Melanocyte of skin (primary cell): Measurements from ENCODE around the gene UBAP2L. TPM values are rescaled to one million over a fixed set of nuclear protein-coding genes. Genes with fewer than 3 reads are reported as not detected.

Source experiments
- small RNA-seq, 2 donors: library from RNA; depleted of rRNA; stranded (forward); fragments of <200 nt; gene quantifications; one replicate each; pipeline ENCODE3, GENCODE V24; 2012
- total RNA-seq, 2 donors: library from RNA; depleted of rRNA; stranded (reverse); fragments of >200 nt; gene quantifications; 2 replicates each; pipeline ENCODE4 v1.2.3, GENCODE V29; 2012

UBAP2L gene, protein sequence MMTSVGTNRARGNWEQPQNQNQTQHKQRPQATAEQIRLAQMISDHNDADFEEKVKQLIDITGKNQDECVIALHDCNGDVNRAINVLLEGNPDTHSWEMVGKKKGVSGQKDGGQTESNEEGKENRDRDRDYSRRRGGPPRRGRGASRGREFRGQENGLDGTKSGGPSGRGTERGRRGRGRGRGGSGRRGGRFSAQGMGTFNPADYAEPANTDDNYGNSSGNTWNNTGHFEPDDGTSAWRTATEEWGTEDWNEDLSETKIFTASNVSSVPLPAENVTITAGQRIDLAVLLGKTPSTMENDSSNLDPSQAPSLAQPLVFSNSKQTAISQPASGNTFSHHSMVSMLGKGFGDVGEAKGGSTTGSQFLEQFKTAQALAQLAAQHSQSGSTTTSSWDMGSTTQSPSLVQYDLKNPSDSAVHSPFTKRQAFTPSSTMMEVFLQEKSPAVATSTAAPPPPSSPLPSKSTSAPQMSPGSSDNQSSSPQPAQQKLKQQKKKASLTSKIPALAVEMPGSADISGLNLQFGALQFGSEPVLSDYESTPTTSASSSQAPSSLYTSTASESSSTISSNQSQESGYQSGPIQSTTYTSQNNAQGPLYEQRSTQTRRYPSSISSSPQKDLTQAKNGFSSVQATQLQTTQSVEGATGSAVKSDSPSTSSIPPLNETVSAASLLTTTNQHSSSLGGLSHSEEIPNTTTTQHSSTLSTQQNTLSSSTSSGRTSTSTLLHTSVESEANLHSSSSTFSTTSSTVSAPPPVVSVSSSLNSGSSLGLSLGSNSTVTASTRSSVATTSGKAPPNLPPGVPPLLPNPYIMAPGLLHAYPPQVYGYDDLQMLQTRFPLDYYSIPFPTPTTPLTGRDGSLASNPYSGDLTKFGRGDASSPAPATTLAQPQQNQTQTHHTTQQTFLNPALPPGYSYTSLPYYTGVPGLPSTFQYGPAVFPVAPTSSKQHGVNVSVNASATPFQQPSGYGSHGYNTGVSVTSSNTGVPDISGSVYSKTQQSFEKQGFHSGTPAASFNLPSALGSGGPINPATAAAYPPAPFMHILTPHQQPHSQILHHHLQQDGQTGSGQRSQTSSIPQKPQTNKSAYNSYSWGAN
- total RNA-seq: 10 to 100 TPM; 93.6 to 94.3 TPM

GRCh38 chr1:154220071-154220969, at the start of gene UBAP2L:
Gene UBAP2L (plus strand): TSS chr1:154220955. CDS start chr1:154225124, 4,169 bp downstream.

DNA sequence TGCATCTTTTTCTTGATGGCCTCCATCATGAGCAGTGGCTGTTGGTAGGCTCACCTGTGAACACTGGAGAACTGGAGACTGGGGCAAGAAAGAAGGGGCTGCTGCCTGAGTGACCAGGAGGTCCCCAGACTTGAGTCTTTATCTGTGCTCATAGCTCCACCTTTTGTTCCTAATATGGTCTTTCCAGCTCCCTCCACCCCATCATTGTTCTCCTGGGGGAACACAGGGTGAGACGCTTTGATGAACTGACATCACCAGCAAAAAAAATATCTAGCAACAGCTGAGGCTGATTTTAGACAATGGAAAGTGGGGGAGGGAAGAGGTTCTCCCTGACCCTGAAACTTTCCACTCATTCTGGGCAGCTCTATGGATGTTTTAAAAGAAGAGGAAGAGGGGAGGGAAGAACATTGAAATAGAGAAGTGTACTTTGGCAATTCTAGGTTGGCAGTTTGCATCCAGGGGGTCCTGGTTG, 28.7 kb upstream of the UBAP2L start, which contains the start of gene TPM3:
TSS of gene TPM3 (minus strand) at position 111 of the 472 bp plus-strand sequence. CDS start at position 29, 82 bp downstream.

GRCh38 chr1:154206196-154206595, 14.6 kb upstream of the UBAP2L start, which contains the start of gene CFAP141:
Gene CFAP141 (minus strand): TSS chr1:154206333. CDS start chr1:154206307, 26 bp downstream.

GRCh38 chr1:154272217-154272998, 51.7 kb downstream of the UBAP2L start, which contains the start of gene HAX1:
Gene HAX1 (plus strand): TSS chr1:154272629. CDS start chr1:154272724, 95 bp downstream.

Small RNA genes lying within 50 kb of the gene (small RNA-seq; reads per million reads assigned to genes)
- gene MIR190B: 4.5 to 5.5 reads per million in 2 donors
- 0 to 0.06 reads per million in 2 donors for gene RF00273
- 0 reads per million in 2 donors for gene RNU6-121P
- gene RNU6-239P: 0 reads per million in 2 donors
- 0 reads per million in 2 donors for gene SNORA58B

Other genes starting within 250 kb of the UBAP2L start
- gene JTB, start 243.3 kb upstream of the UBAP2L start, total RNA-seq: 100 to 1,000 TPM in 1 of 2 donors, 10 to 100 TPM in 1; 91.9 to 126 TPM
- gene RAB13, start 234.6 kb upstream of the UBAP2L start, total RNA-seq: 10 to 100 TPM; 42.3 to 42.7 TPM
- gene RPS27, start 230.2 kb upstream of the UBAP2L start, total RNA-seq: 1,000 to 10,000 TPM in 1 of 2 donors, 100 to 1,000 TPM in 1; 738 to 1,166 TPM
- gene NUP210L, start 65.9 kb upstream of the UBAP2L start, total RNA-seq: under 1 TPM; under 0.01 TPM
- gene TPM3, start 28.9 kb upstream of the UBAP2L start, total RNA-seq: 100 to 1,000 TPM; 413 to 623 TPM
- gene CFAP141, start 14.6 kb upstream of the UBAP2L start, total RNA-seq: not detected
- 100 to 1,000 TPM; 123 to 133 TPM for gene HAX1, start 51.7 kb downstream of the UBAP2L start, total RNA-seq
- not detected for gene AQP10, start 100.1 kb downstream of the UBAP2L start, total RNA-seq
- 100 to 1,000 TPM in 1 of 2 donors, 10 to 100 TPM in 1; 87.6 to 112 TPM for gene ATP8B2, start 104.6 kb downstream of the UBAP2L start, total RNA-seq
- gene IL6R, start 184.4 kb downstream of the UBAP2L start, total RNA-seq: 10 to 100 TPM; 21.0 to 47.0 TPM